GM21825 (cell line): ENCODE results near the gene GK.
"Not testable (repeated sequence)": the region's sequence is repeated elsewhere in the genome, so short reads cannot be mapped to it uniquely, and the experiment has no call there.

Source experiments
- ATAC-seq: cut with Tn5 transposase; IDR thresholded peaks from one replicate; pipeline ENCODE4 v1.9.1; 2021; ENCODE audit warnings: mild to moderate bottlenecking, moderate library complexity; ENCODE audit not compliant: unreplicated experiment

The GK gene

GRCh38 chrX:30693999-30694650, 40.9 kb downstream of the GK start:
- ATAC-seq: no peak

- no peak for ATAC-seq
These were observed 49.5 kb downstream of the GK start for GRCh38 chrX:30702736-30703135.

GRCh38 chrX:30706216-30706775, 53.1 kb downstream of the GK start:
- no peak for ATAC-seq

GRCh38 chrX:30712214-30712613, 59.0 kb downstream of the GK start:
- no peak for ATAC-seq

- peak; percentile 97 for ATAC-seq
These were observed 59.9 kb downstream of the GK start for GRCh38 chrX:30713061-30713525.

- peak; percentile 34 for ATAC-seq
These were observed 60.9 kb downstream of the GK start for GRCh38 chrX:30714138-30714537.

- ATAC-seq: no peak
These were observed 62.8 kb downstream of the GK start for GRCh38 chrX:30715976-30716375.

- ATAC-seq: no peak
These were observed 80.8 kb downstream of the GK start for GRCh38 chrX:30733852-30734660.

GRCh38 chrX:30734782-30735181, 81.6 kb downstream of the GK start:
- no peak for ATAC-seq

GRCh38 chrX:30735839-30736238, 82.6 kb downstream of the GK start:
- peak; percentile 93 for ATAC-seq

GRCh38 chrX:30741545-30741944, 88.3 kb downstream of the GK start:
- ATAC-seq: no peak

GRCh38 chrX:30748342-30748960, 95.2 kb downstream of the GK start:
- ATAC-seq: no peak

GRCh38 chrX:30751497-30751896, 98.3 kb downstream of the GK start:
- no peak for ATAC-seq

GRCh38 chrX:30762755-30763154, 109.5 kb downstream of the GK start:
- no peak for ATAC-seq

GRCh38 chrX:30773764-30774163, 120.5 kb downstream of the GK start:
- ATAC-seq: not testable (repeated sequence)

- ATAC-seq: no peak
These were observed 124.4 kb downstream of the GK start for GRCh38 chrX:30777575-30777974.

- ATAC-seq: no peak
These were observed 126.3 kb downstream of the GK start for GRCh38 chrX:30779453-30780030.
